Tibial nerve (tissue), 4 donors: ENCODE results near the gene MXD3. TPM values are rescaled to one million over a fixed set of nuclear protein-coding genes. Genes with fewer than 3 reads are reported as not detected.
A peak's percentile ranks its signal among the peaks of the same experiment; 100 is the strongest.

Experiments used
- DNase-seq, 2 donors: peaks; one replicate each; pipeline ENCODE4 v3.0.0-alpha.2; 2019; ENCODE audit warnings: low spot score in 2 of 2
- H3K27ac ChIP-seq, 4 donors: fragments of 200-600 bp; sonication (generic) in 3 of 4; one replicate each; pipeline ENCODE4 v1.5.1; 2017 to 2019; ENCODE audit warnings: mild to moderate bottlenecking in 1 of 4
- H3K27me3 ChIP-seq, 2 donors: fragments of 200-600 bp; sonication (generic) in 1 of 2; one replicate each; pipeline versions ENCODE4 v1.5.1 to v1.6.0; 2017 to 2019
- H3K36me3 ChIP-seq, 3 donors: fragments of 200-600 bp; sonication (generic); one replicate each; pipeline ENCODE4 v1.5.1; 2018 to 2019
- H3K4me1 ChIP-seq, 4 donors: fragments of 200-600 bp; sonication (generic) in 3 of 4; one replicate each; pipeline ENCODE4 v1.5.1; 2017 to 2019
- H3K4me3 ChIP-seq, 4 donors: fragments of 200-600 bp; sonication (generic) in 3 of 4; one replicate each; pipeline ENCODE4 v1.5.1; 2017 to 2019; ENCODE audit warnings: mild to moderate bottlenecking in 1 of 4, moderate library complexity in 1 of 4
- H3K9me3 ChIP-seq, 4 donors: fragments of 200-600 bp; sonication (generic) in 3 of 4; one replicate each; pipeline ENCODE4 v1.5.1; 2017 to 2019
- EP300 ChIP-seq, 2 donors: sonication (generic); formaldehyde crosslinking; IDR thresholded peaks; one replicate each; pipeline ENCODE4 v1.6.1; 2017; ENCODE audit warnings: antibody characterized with exemption in 2 of 2, mild to moderate bottlenecking in 1 of 2
- POLR2A ChIP-seq, 2 donors: fragments of 450-650 bp; IDR thresholded peaks; one replicate each; pipeline ENCODE4 v1.6.1; 2017; ENCODE audit warnings: antibody characterized with exemption in 2 of 2, mild to moderate bottlenecking in 2 of 2, moderate library complexity in 2 of 2
- WGBS, 2 donors: methylation state at CpG; one replicate each; pipeline ENCODE4 v1.1.5; 2018; 5-methylcytosine and 5-hydroxymethylcytosine counted together
- total RNA-seq, 4 donors: library from RNA; depleted of rRNA; stranded (reverse); fragments of >200 nt; gene quantifications; one replicate each; pipeline ENCODE4 v1.1.0, GENCODE V29; 2016
- TF ChIP-seq, protein P1 (sequence below), 5 experiments: fragments of 200-600 bp in 3 of 5; fragments of 450-650 bp in 2 of 5; sonication (generic) in 3 of 5; IDR thresholded peaks; one replicate each; pipeline ENCODE4 v1.5.1; 2016 to 2019; ENCODE audit warnings: antibody characterized with exemption in 5 of 5, mild to moderate bottlenecking in 3 of 5, moderate library complexity in 2 of 5

MXD3 gene
- total RNA-seq, 4 donors from 2014 or later = 5.2 to 33.9 (median 14.7) TPM

DNA sequence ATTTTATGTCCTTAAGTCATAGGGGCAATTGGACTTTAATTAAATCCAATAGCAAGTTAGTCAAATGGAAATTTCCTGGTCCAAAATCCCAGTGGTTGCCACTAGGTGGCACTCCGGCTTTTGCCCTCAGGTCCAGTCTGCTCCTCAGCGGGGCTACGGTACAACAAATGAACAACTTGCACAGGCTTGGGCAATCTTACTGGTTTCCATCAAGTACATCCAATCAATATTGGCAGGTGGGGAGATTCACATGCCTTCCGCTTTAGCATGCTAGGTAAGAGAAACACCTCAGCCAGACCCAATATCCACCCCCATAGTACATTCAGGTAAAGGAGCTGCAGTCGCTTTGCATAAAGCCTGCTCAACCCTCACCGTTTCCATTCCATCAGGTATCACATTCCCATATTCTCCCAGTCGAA, 6.3 kb upstream of the MXD3 start:
- Histone ChIP-seq H3K4me3 (no peak overlapping the region), H3K4me1 (peaks cover 0 to 2% (median under 1%) of the 10 kb centered on the region in 4 donors), H3K36me3 (peaks cover 0 to 19% (median 0%) of the 10 kb centered on the region in 3 donors), H3K9me3 (no peaks in the 10 kb centered on the region), H3K27ac (no peak overlapping the region), H3K27me3 (no peaks in the 10 kb centered on the region)
- no peak for TF ChIP-seq EP300 (IDR thresholded peaks at IDR 0.05)
- TF ChIP-seq, protein P1, sequence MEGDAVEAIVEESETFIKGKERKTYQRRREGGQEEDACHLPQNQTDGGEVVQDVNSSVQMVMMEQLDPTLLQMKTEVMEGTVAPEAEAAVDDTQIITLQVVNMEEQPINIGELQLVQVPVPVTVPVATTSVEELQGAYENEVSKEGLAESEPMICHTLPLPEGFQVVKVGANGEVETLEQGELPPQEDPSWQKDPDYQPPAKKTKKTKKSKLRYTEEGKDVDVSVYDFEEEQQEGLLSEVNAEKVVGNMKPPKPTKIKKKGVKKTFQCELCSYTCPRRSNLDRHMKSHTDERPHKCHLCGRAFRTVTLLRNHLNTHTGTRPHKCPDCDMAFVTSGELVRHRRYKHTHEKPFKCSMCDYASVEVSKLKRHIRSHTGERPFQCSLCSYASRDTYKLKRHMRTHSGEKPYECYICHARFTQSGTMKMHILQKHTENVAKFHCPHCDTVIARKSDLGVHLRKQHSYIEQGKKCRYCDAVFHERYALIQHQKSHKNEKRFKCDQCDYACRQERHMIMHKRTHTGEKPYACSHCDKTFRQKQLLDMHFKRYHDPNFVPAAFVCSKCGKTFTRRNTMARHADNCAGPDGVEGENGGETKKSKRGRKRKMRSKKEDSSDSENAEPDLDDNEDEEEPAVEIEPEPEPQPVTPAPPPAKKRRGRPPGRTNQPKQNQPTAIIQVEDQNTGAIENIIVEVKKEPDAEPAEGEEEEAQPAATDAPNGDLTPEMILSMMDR (IDR thresholded peaks at IDR 0.05) = peak; percentile 67 to 76 (median 75)
- DNase-seq = peak; percentile 42 to 75
- WGBS, 2 donors = 37 to 42% methylated on average over 7 of the region's 7 CpGs

DNA sequence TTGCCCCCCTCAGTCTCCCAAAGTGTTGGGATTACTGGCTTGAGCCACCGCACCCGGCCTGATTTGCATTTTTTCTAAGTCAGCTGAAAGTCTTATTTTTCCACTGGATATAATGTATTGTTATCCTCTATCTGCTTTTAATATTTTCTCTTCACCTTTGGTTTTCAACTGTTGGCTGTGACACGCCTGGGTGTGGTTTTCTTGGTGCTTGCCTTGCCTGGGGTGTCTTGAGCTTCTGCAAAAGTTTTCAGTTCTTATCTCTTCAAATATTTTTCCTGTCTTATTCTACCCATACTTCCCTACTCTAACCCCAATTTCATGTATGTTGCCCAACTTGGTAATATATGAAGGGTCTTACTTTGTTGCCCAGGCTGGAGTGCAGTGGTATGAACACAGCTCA, 4.3 kb upstream of the MXD3 start:
- Histone ChIP-seq H3K36me3 (peaks cover 0 to 19% (median 0%) of the 10 kb centered on the region in 3 donors), H3K9me3 (no peaks in the 10 kb centered on the region), H3K27me3 (no peaks in the 10 kb centered on the region), H3K4me3 (no peak overlapping the region), H3K27ac (no peak overlapping the region), H3K4me1 (peaks cover 0 to 22% (median 18%) of the 10 kb centered on the region in 4 donors)
- 79 to 88% methylated on average over 3 of the region's 3 CpGs for WGBS, 2 donors
- TF ChIP-seq EP300 (IDR thresholded peaks at IDR 0.05) (no peak), POLR2A (IDR thresholded peaks at IDR 0.05) (no peak)
- TF ChIP-seq, protein P1 (IDR thresholded peaks at IDR 0.05) = no peak
- DNase-seq = no peak

DNA sequence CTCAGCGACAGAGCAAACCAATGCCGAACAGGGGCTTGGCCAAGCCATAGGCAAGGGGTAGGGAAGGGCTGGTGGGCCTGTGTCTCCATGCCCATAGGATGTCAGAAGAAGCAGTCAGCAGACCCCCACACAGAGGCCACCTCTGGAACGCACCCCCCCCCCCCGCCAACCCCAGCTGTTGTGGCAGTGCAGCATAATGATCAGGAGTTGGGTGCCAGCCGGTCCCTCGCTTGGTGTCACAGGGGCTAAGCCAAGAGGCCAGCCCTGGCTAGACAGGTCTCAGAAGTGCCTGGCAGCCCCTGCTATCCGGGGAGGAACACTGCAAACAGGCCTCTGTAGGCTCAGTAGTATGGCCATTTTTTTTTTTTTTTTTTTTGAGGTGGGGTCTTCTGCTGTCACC, 3.7 kb upstream of the MXD3 start:
- Histone ChIP-seq H3K27ac (no peak overlapping the region), H3K9me3 (no peaks in the 10 kb centered on the region), H3K36me3 (peaks cover 0 to 14% (median 0%) of the 10 kb centered on the region in 3 donors), H3K4me3 (no peak overlapping the region), H3K27me3 (no peaks in the 10 kb centered on the region), H3K4me1 (peaks cover 0 to 28% (median 20%) of the 10 kb centered on the region in 4 donors)
- WGBS, 2 donors = 78 to 88% methylated on average over 7 of the region's 7 CpGs
- TF ChIP-seq, protein P1 (IDR thresholded peaks at IDR 0.05) = no peak
- TF ChIP-seq EP300 (IDR thresholded peaks at IDR 0.05) (no peak), POLR2A (IDR thresholded peaks at IDR 0.05) (no peak)
- no peak for DNase-seq

DNA sequence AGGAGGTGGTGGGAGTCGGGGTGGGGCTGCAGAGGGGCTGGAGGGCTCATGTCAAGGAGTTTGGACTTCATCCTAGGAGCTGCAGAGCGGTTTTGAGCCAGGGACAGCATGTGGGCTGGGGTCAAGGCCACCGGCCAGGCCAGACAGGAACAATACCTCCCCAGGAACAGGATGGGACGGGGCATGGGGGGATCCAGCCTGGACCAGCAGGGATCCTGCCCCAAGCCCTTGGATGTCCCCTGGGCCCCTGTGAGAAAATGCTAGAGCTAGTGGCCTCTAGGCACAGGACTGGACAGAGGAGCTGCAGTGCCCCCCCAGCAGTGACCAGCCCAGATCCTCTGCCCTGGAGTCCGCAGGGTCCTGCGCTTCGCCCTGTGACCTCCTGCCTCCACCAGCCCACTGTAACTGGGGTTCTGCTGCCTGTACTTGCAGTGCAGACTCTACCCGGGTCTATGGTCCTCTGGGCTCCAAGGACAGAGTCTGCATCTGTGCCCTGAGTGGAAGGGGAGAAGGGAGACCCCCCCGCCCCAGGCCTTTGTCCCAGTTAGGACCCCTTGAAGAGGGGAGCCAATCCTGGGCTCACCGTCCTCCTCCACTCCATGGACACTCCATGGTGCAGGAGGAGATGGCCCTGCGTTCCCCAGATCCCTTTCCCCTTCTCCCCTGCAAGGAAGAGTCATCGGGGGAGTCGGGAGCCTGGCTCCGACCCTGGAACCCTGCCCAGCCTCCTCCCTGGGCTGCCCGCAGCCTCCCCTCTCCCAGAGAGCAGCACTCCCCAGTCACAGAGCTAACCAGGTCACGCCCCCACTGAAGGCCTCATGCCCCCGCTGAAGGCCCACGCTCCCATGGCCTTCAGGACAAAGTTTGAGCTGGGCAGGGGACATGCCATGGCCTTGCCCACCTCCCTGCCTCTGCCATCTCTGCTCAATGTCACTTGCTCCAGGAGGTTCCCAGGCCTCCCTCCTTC, 3.0 kb upstream of the MXD3 start:
- WGBS, 2 donors = 76 to 79% methylated on average over 17 to 18 of the region's 18 CpGs
- no peak for DNase-seq
- Histone ChIP-seq H3K4me3 (no peak overlapping the region), H3K27ac (no peak overlapping the region), H3K9me3 (no peaks in the 10 kb centered on the region), H3K27me3 (no peaks in the 10 kb centered on the region), H3K4me1 (peaks cover 0 to 29% (median 20%) of the 10 kb centered on the region in 4 donors), H3K36me3 (peaks cover 0 to 7% (median 0%) of the 10 kb centered on the region in 3 donors)
- no peak for TF ChIP-seq POLR2A (IDR thresholded peaks at IDR 0.05)
- TF ChIP-seq EP300 (IDR thresholded peaks at IDR 0.05) = no peak
- TF ChIP-seq, protein P1 (IDR thresholded peaks at IDR 0.05) = no peak
